ENCODE data around the gene BTNL8. TPM values are rescaled to one million over a fixed set of nuclear protein-coding genes. Genes with fewer than 3 reads are reported as not detected.
A peak's percentile ranks its signal among the peaks of the same experiment; 100 is the strongest.

The BTNL8 gene
- total RNA-seq, 1 experiment from 2014 or later, result 0.18 TPM

GRCh38 chr5:180959661-180960060 is 60.7 kb downstream of the BTNL8 start:
- no peak for DNase-seq (ENCODE audit: low read depth)

- DNase-seq (ENCODE audit: low read depth), result peak; percentile 60
Observed at GRCh38 chr5:180960209-180960608, 61.2 kb downstream of the BTNL8 start.

GRCh38 chr5:180969406-180969805 is 70.4 kb downstream of the BTNL8 start:
- no peak for DNase-seq (ENCODE audit: low read depth)

- no peak for DNase-seq (ENCODE audit: low read depth)
Observed at GRCh38 chr5:180970336-180970735, 71.4 kb downstream of the BTNL8 start.

- no peak for DNase-seq (ENCODE audit: low read depth)
Observed at GRCh38 chr5:180970875-180971274, 71.9 kb downstream of the BTNL8 start.

- DNase-seq (ENCODE audit: low read depth), result no peak
Observed at GRCh38 chr5:180974612-180975315, 75.8 kb downstream of the BTNL8 start.

- no peak for DNase-seq (ENCODE audit: low read depth)
Observed at GRCh38 chr5:180975338-180975737, 76.4 kb downstream of the BTNL8 start.

- peak; percentile 13 for DNase-seq (ENCODE audit: low read depth)
Observed at GRCh38 chr5:180976518-180976917, 77.6 kb downstream of the BTNL8 start.

GRCh38 chr5:180977852-180978251 is 78.9 kb downstream of the BTNL8 start:
- DNase-seq (ENCODE audit: low read depth), result no peak

- DNase-seq (ENCODE audit: low read depth), result no peak
Observed at GRCh38 chr5:180982008-180982741, 83.2 kb downstream of the BTNL8 start.

GRCh38 chr5:180988016-180988415 is 89.1 kb downstream of the BTNL8 start:
- no peak for DNase-seq (ENCODE audit: low read depth)

GRCh38 chr5:180988592-180988991 is 89.6 kb downstream of the BTNL8 start, which contains the start of gene BTNL3:
Gene BTNL3, plus strand, starts transcription at chr5:180988846. Its CDS starts 183 bp downstream, at chr5:180989029.
- no peak for DNase-seq (ENCODE audit: low read depth)

- DNase-seq (ENCODE audit: low read depth), result no peak
Observed at GRCh38 chr5:180990086-180990881, 91.3 kb downstream of the BTNL8 start.

- no peak for DNase-seq (ENCODE audit: low read depth)
Observed at GRCh38 chr5:180990882-180991242, 91.9 kb downstream of the BTNL8 start.

Small RNAs within 50 kb of the gene (small RNA-seq; reads per million reads assigned to genes)
- not detected for gene RF00019
- not detected for gene RPS29P12

Other genes starting within 250 kb of the BTNL8 start
- 0.03 and 0.31 TPM in 2 replicates for gene FLT4, start 249.6 kb upstream of the BTNL8 start, total RNA-seq (2014; rRNA removed; shearing (Covaris generic))
- gene OR2Y1, start 159.1 kb upstream of the BTNL8 start, total RNA-seq (2014; rRNA removed; shearing (Covaris generic)), result not detected in 2 replicates
- gene MGAT1, start 96.4 kb upstream of the BTNL8 start, total RNA-seq (2014; rRNA removed; shearing (Covaris generic)), result 65.3 and 76.2 TPM in 2 replicates
- 16.1 and 16.2 TPM in 2 replicates for gene ZFP62, start 37.9 kb upstream of the BTNL8 start, total RNA-seq (2014; rRNA removed; shearing (Covaris generic))
- not detected in 2 replicates for gene BTNL3, start 89.7 kb downstream of the BTNL8 start, total RNA-seq (2014; rRNA removed; shearing (Covaris generic))
- gene BTNL9, start 141.1 kb downstream of the BTNL8 start, total RNA-seq (2014; rRNA removed; shearing (Covaris generic)), result 0.18 and 1.3 TPM in 2 replicates
- not detected in 2 replicates for gene OR2V1, start 232.0 kb downstream of the BTNL8 start, total RNA-seq (2014; rRNA removed; shearing (Covaris generic))
- gene OR2V2, start 248.4 kb downstream of the BTNL8 start, total RNA-seq (2014; rRNA removed; shearing (Covaris generic)), result not detected in 2 replicates